Loucy (cell line): ENCODE measurements around the gene HAPLN2.
"Not testable (repeated sequence)": the region's sequence is repeated elsewhere in the genome, so short reads cannot be mapped to it uniquely, and the experiment has no call there.

Experiments used
- H2AFZ ChIP-seq: fragments of 200-600 bp; sonication (generic); 2 replicates; pipeline ENCODE4 v1.6.0; 2016; ENCODE audit warnings: antibody characterized with exemption, mild to moderate bottlenecking, low read length, moderate library complexity
- H3F3A ChIP-seq: fragments of 200-600 bp; 2 replicates; pipeline ENCODE4 v1.6.0; 2016; ENCODE audit warnings: antibody characterized with exemption, low read depth, mild to moderate bottlenecking
- H3K27me3 ChIP-seq: fragments of 200-600 bp; sonication (generic); 2 replicates; pipeline ENCODE4 v1.6.1; 2014; ENCODE audit warnings: low read length, mild to moderate bottlenecking; ENCODE audit not compliant: insufficient read depth, poor library complexity, severe bottlenecking
- H3K36me3 ChIP-seq: fragments of 200-600 bp; sonication (generic); 2 replicates; pipeline ENCODE4 v1.6.1; 2016; ENCODE audit warnings: low read length; ENCODE audit not compliant: insufficient read depth
- H3K4me1 ChIP-seq: fragments of 200-600 bp; sonication (generic); 2 replicates; pipeline ENCODE4 v1.5.1; 2014; ENCODE audit warnings: low read length, mild to moderate bottlenecking; ENCODE audit not compliant: insufficient read depth, poor library complexity, severe bottlenecking
- H3K4me2 ChIP-seq: fragments of 200-600 bp; sonication (generic); 2 replicates; pipeline ENCODE4 v1.6.0; 2014; ENCODE audit warnings: antibody characterized with exemption, low read length, low read depth, mild to moderate bottlenecking; ENCODE audit not compliant: poor library complexity, severe bottlenecking
- H3K4me3 ChIP-seq: fragments of 200-600 bp; sonication (generic); 2 replicates; pipeline ENCODE4 v1.5.1; 2014; ENCODE audit warnings: low read length, mild to moderate bottlenecking, mixed read lengths; ENCODE audit not compliant: poor library complexity, severe bottlenecking
- H3K79me2 ChIP-seq: fragments of 200-600 bp; sonication (generic); 2 replicates; pipeline ENCODE4 v1.6.1; 2014; ENCODE audit warnings: low read length; ENCODE audit not compliant: insufficient read depth
- H3K9ac ChIP-seq: fragments of 200-600 bp; sonication (generic); 2 replicates; pipeline ENCODE4 v1.6.0; 2014; ENCODE audit warnings: mild to moderate bottlenecking, low read depth, low read length, moderate library complexity; ENCODE audit not compliant: poor library complexity, severe bottlenecking
- H3K9me2 ChIP-seq: fragments of 200-600 bp; sonication (generic); replicated peaks from 2 replicates; pipeline ENCODE4 v1.6.1; 2016; ENCODE audit warnings: low read depth, low read length, mixed read lengths
- H3K9me3 ChIP-seq: fragments of 200-600 bp; sonication (generic); 2 replicates; pipeline ENCODE4 v1.6.1; 2014; ENCODE audit warnings: mild to moderate bottlenecking, antibody characterized with exemption, low read length, low read depth; ENCODE audit not compliant: insufficient read depth
- H4K20me1 ChIP-seq: fragments of 200-600 bp; sonication (generic); 2 replicates; pipeline ENCODE4 v1.6.0; 2014; ENCODE audit warnings: antibody characterized with exemption, low read length, mild to moderate bottlenecking; ENCODE audit not compliant: insufficient read depth, poor library complexity, severe bottlenecking
- CTCF ChIP-seq: fragments of 200-600 bp; sonication (generic); conservative IDR thresholded peaks from 2 replicates; pipeline ENCODE4 v1.5.1; 2014; ENCODE audit warnings: mild to moderate bottlenecking, antibody characterized with exemption, low read length
- EZH2phosphoT487 ChIP-seq: fragments of 200-600 bp; IDR thresholded peaks from 2 replicates; pipeline ENCODE4 v1.6.1; 2018; ENCODE audit warnings: antibody characterized with exemption, mild to moderate bottlenecking, moderate library complexity, borderline replicate concordance

HAPLN2 gene

GRCh38 chr1:156631152-156631551, 11.9 kb downstream of the HAPLN2 start:
- H3K4me1 ChIP-seq, H3K36me3 ChIP-seq, H4K20me1 ChIP-seq, H3K27me3 ChIP-seq, H3K79me2 ChIP-seq, H3K4me2 ChIP-seq, H3F3A ChIP-seq, H2AFZ ChIP-seq, H3K9me2 ChIP-seq, H3K9me3 ChIP-seq, H3K9ac ChIP-seq, H3K4me3 ChIP-seq: not testable (repeated sequence)
- 0 out of 2 replicates have a peak, but pooled peaks have one; percentile 17 for TF ChIP-seq CTCF

GRCh38 chr1:156632355-156632754, 13.1 kb downstream of the HAPLN2 start:
- Histone ChIP-seq H3K4me2 (no peak overlapping the region), H3K9ac (no peak overlapping the region), H3K4me1 (peaks cover 3% of the 10 kb centered on the region), H3K9me3 (no peaks in the 10 kb centered on the region), H3K9me2 (no peaks in the 10 kb centered on the region), H3K4me3 (no peak overlapping the region), H3K27me3 (no peaks in the 10 kb centered on the region), H3F3A (no peaks in the 10 kb centered on the region), H3K36me3 (no peaks in the 10 kb centered on the region), H4K20me1 (no peaks in the 10 kb centered on the region), H2AFZ (no peak overlapping the region), H3K79me2 (no peaks in the 10 kb centered on the region)
- no peak for TF ChIP-seq CTCF
- no peak for TF ChIP-seq EZH2phosphoT487

- H3K4me1 ChIP-seq, result peaks cover 8% of the 10 kb centered on the region
- H4K20me1 ChIP-seq, result no peaks in the 10 kb centered on the region
- no peak overlapping the region for H3K9ac ChIP-seq
- H3K4me3 ChIP-seq, result no peak overlapping the region
- no peak overlapping the region for H3K4me2 ChIP-seq
- H2AFZ ChIP-seq, result no peak overlapping the region
- no peaks in the 10 kb centered on the region for H3K9me3 ChIP-seq
- no peaks in the 10 kb centered on the region for H3K36me3 ChIP-seq
- H3K79me2 ChIP-seq, result no peaks in the 10 kb centered on the region
- H3K9me2 ChIP-seq, result no peaks in the 10 kb centered on the region
- H3F3A ChIP-seq, result no peaks in the 10 kb centered on the region
- H3K27me3 ChIP-seq, result no peaks in the 10 kb centered on the region
- TF ChIP-seq CTCF, result no peak
- TF ChIP-seq EZH2phosphoT487, result no peak
These were observed 19.2 kb downstream of the HAPLN2 start for GRCh38 chr1:156638189-156638985.
